ENCODE data around the gene UNC5B.

DNA sequence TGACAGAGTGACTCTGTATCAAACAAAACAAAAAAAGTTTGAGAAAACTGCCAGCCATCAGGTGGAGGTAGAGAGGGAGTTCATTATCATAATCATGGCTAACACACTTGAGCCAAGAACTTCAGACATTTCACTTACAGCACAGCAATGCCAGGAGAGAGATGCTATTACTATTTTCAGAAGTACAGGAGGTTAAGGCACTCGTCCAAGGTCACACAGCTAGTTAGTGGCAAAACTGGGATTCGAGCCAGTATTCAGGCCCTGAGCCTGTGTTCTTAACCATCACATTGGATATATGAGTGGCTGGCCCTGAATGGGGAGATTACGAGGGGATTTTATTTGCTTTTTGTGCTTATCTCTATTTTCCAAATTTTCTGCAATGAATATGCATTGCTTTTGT lies 24.8 kb upstream of the UNC5B start:
- no peak for TF ChIP-seq EZH2 (IDR thresholded peaks at IDR 0.05)
- no peak for TF ChIP-seq POLR2AphosphoS5 (IDR thresholded peaks at IDR 0.05; ENCODE audit: borderline replicate concordance, low read depth, low read length)
